Neural progenitor cell (in vitro differentiated cells): ENCODE results near the gene ADGRG2. TPM values are rescaled to one million over a fixed set of nuclear protein-coding genes. Genes with fewer than 3 reads are reported as not detected.

ENCODE experiments used
- DNase-seq: peaks from one replicate; pipeline ENCODE4 v3.0.0-alpha.2; 2016; ENCODE audit warnings: low spot score
- H2AFZ ChIP-seq: fragments of 200-600 bp; sonication (generic); replicated peaks from 2 replicates; pipeline ENCODE4 v1.6.1; 2016; ENCODE audit warnings: antibody characterized with exemption
- H3F3A ChIP-seq: fragments of 200-600 bp; sonication (generic); 2 replicates; pipeline ENCODE4 v1.6.1; 2016; ENCODE audit warnings: antibody characterized with exemption, low read depth
- H3K27ac ChIP-seq: fragments of 200-600 bp; sonication (generic); 2 replicates; pipeline ENCODE4 v1.5.1; 2016; ENCODE audit warnings: mild to moderate bottlenecking
- H3K27me3 ChIP-seq: fragments of 200-600 bp; sonication (generic); 2 replicates; pipeline ENCODE4 v1.6.1; 2016; ENCODE audit warnings: mild to moderate bottlenecking, moderate library complexity
- H3K36me3 ChIP-seq: fragments of 200-600 bp; sonication (generic); 2 replicates; pipeline ENCODE4 v1.5.1; 2016
- H3K4me1 ChIP-seq: fragments of 200-600 bp; sonication (generic); 2 replicates; pipeline ENCODE4 v1.6.1; 2016; ENCODE audit warnings: mixed run types
- H3K4me2 ChIP-seq: fragments of 200-600 bp; sonication (generic); 2 replicates; pipeline ENCODE4 v1.6.1; 2016
- H3K4me3 ChIP-seq: fragments of 200-600 bp; sonication (generic); 2 replicates; pipeline ENCODE4 v1.5.1; 2016
- H3K79me2 ChIP-seq: fragments of 200-600 bp; sonication (generic); 2 replicates; pipeline ENCODE4 v1.6.1; 2016; ENCODE audit warnings: low read depth
- H3K9ac ChIP-seq: fragments of 200-600 bp; sonication (generic); 2 replicates; pipeline ENCODE4 v1.6.1; 2016
- H3K9me3 ChIP-seq: fragments of 200-600 bp; sonication (generic); 2 replicates; pipeline ENCODE4 v1.5.1; 2016; ENCODE audit warnings: low read depth
- H4K20me1 ChIP-seq: fragments of 200-600 bp; sonication (generic); 2 replicates; pipeline ENCODE4 v1.6.1; 2016; ENCODE audit warnings: low read depth
- H3K27ac Mint-ChIP-seq: 3 replicates; pipeline ENCODE4 v1.8.0; 2021; ENCODE audit warnings: mixed read lengths
- H3K27me3 Mint-ChIP-seq: 2 replicates; pipeline ENCODE4 v1.8.0; 2022; ENCODE audit warnings: low read depth, mild to moderate bottlenecking, inconsistent platforms, moderate library complexity, mixed read lengths; ENCODE audit not compliant: insufficient read depth
- H3K36me3 Mint-ChIP-seq: 3 replicates; pipeline ENCODE4 v1.8.0; 2021; ENCODE audit warnings: mixed read lengths
- H3K4me1 Mint-ChIP-seq: 3 replicates; pipeline ENCODE4 v1.8.0; 2021; ENCODE audit warnings: mixed read lengths
- H3K4me3 Mint-ChIP-seq: 3 replicates; pipeline ENCODE4 v1.8.0; 2021; ENCODE audit warnings: mild to moderate bottlenecking, moderate library complexity, mixed read lengths
- H3K9me3 Mint-ChIP-seq: 3 replicates; pipeline ENCODE4 v1.8.0; 2020; ENCODE audit warnings: mixed read lengths
- EZH2 ChIP-seq: fragments of 200-600 bp; sonication (generic); IDR thresholded peaks from 2 replicates; pipeline ENCODE4 v1.6.1; 2017; ENCODE audit warnings: antibody characterized with exemption, mild to moderate bottlenecking, moderate library complexity
- EZH2phosphoT487 ChIP-seq: fragments of 200-600 bp; sonication (generic); IDR thresholded peaks from 2 replicates; pipeline ENCODE4 v1.6.1; 2017; ENCODE audit warnings: antibody characterized with exemption
- total RNA-seq: library from RNA; depleted of rRNA; stranded (reverse); fragments of >200 nt; gene quantifications from 2 replicates; pipeline ENCODE4 v1.2.3, GENCODE V29; 2015; ENCODE audit warnings: low replicate concordance
- TF ChIP-seq, protein P1 (sequence below): fragments of 200-600 bp; sonication (generic); IDR thresholded peaks from 2 replicates; pipeline ENCODE4 v1.5.1; 2017; ENCODE audit warnings: antibody characterized with exemption, mild to moderate bottlenecking

ADGRG2 gene
- total RNA-seq, 1 donor from 2014 or later = 0.80 TPM

DNA sequence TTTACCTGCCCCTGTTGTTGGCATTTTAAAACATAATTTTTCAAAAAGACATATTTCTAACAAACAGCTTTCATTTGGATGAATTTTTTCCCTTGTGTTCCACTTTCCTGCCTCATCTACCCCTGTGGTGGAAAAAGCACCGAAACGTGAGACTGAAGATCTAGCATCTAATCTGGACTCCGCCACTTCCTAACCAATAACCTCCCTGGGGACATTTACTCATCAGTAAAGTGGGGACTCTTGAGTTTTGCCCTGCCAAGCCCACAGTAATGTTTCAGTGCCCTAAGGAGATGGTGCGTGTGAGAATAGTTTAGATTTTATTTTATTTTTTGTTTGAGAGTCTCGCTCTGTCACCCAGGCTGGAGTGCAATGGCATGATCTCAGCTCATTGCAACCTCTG is 56.7 kb downstream of the ADGRG2 start:
- Mint-ChIP-seq H3K4me1 (no peaks in the 10 kb centered on the region), H3K36me3 (no peaks in the 10 kb centered on the region), H3K27me3 (no peaks in the 10 kb centered on the region), H3K27ac (no peak overlapping the region), H3K4me3 (no peak overlapping the region), H3K9me3 (peaks cover 15% of the 10 kb centered on the region)
- Histone ChIP-seq H3K4me2 (no peak overlapping the region), H3K4me1 (no peaks in the 10 kb centered on the region), H4K20me1 (no peaks in the 10 kb centered on the region), H3K79me2 (no peaks in the 10 kb centered on the region), H2AFZ (no peak overlapping the region), H3K27ac (no peak overlapping the region), H3K4me3 (no peak overlapping the region), H3F3A (no peaks in the 10 kb centered on the region), H3K9me3 (no peaks in the 10 kb centered on the region), H3K36me3 (no peaks in the 10 kb centered on the region), H3K9ac (no peak overlapping the region), H3K27me3 (no peaks in the 10 kb centered on the region)
- no peak for TF ChIP-seq EZH2
- no peak for TF ChIP-seq EZH2phosphoT487
- TF ChIP-seq, protein P1, sequence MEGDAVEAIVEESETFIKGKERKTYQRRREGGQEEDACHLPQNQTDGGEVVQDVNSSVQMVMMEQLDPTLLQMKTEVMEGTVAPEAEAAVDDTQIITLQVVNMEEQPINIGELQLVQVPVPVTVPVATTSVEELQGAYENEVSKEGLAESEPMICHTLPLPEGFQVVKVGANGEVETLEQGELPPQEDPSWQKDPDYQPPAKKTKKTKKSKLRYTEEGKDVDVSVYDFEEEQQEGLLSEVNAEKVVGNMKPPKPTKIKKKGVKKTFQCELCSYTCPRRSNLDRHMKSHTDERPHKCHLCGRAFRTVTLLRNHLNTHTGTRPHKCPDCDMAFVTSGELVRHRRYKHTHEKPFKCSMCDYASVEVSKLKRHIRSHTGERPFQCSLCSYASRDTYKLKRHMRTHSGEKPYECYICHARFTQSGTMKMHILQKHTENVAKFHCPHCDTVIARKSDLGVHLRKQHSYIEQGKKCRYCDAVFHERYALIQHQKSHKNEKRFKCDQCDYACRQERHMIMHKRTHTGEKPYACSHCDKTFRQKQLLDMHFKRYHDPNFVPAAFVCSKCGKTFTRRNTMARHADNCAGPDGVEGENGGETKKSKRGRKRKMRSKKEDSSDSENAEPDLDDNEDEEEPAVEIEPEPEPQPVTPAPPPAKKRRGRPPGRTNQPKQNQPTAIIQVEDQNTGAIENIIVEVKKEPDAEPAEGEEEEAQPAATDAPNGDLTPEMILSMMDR = no peak
- DNase-seq = no peak

DNA sequence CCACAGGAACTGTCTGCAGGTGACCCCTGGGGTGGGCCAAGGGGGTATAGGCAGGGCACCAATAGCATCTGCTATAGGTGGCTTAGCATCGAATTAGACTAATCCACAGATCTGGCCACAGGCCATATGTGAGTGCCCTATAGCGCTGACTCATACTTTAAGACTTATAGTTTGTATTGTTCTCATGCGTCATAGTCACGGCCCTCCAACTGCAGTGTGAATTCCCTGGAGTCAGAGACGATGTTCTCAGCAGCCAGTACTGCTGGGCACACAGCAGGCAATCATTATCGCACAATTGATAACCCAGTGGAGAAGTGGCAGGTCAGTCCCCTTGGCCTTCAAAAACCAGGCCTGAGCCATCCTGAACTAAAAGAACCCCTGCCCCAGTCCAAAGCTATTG is 58.1 kb downstream of the ADGRG2 start:
- Histone ChIP-seq H2AFZ (no peak overlapping the region), H3K4me2 (no peak overlapping the region), H3K27ac (no peak overlapping the region), H3F3A (no peaks in the 10 kb centered on the region), H3K4me1 (no peaks in the 10 kb centered on the region), H3K79me2 (no peaks in the 10 kb centered on the region), H3K27me3 (no peaks in the 10 kb centered on the region), H3K9me3 (no peaks in the 10 kb centered on the region), H3K36me3 (no peaks in the 10 kb centered on the region), H3K9ac (no peak overlapping the region), H3K4me3 (no peak overlapping the region), H4K20me1 (no peaks in the 10 kb centered on the region)
- Mint-ChIP-seq H3K36me3 (no peaks in the 10 kb centered on the region), H3K9me3 (peaks cover 15% of the 10 kb centered on the region), H3K4me1 (no peaks in the 10 kb centered on the region), H3K4me3 (no peak overlapping the region), H3K27me3 (no peaks in the 10 kb centered on the region), H3K27ac (no peak overlapping the region)
- TF ChIP-seq EZH2phosphoT487 = no peak
- DNase-seq = no peak

DNA sequence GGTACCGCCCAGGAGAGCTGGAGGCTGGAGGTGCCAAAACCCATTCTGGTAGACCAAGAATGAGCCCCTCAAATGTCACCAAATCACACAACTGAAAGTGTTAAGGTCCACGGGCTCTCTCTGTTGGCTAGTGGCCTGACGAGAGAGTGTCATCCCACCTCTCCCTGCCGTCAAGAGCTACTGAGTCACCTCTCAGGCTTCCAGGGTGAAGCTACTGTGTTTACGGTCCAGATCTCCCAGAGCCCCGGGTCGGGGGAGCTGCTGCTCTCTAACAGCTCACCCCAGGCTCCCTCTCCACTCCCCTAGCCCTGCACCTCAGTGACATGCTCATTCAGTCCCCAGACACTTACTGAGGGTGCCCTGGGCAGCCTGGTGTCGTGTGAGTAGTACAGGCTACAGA is 59.2 kb downstream of the ADGRG2 start:
- TF ChIP-seq EZH2 = no peak
- TF ChIP-seq, protein P1 = no peak
- no peak for TF ChIP-seq EZH2phosphoT487
- Mint-ChIP-seq H3K27ac (no peak overlapping the region), H3K9me3 (peaks cover 15% of the 10 kb centered on the region), H3K4me3 (no peak overlapping the region), H3K36me3 (no peaks in the 10 kb centered on the region), H3K27me3 (no peaks in the 10 kb centered on the region), H3K4me1 (no peaks in the 10 kb centered on the region)
- Histone ChIP-seq H3K4me3 (no peak overlapping the region), H3K36me3 (no peaks in the 10 kb centered on the region), H4K20me1 (no peaks in the 10 kb centered on the region), H3K9me3 (no peaks in the 10 kb centered on the region), H2AFZ (no peak overlapping the region), H3F3A (no peaks in the 10 kb centered on the region), H3K9ac (no peak overlapping the region), H3K79me2 (no peaks in the 10 kb centered on the region), H3K4me1 (no peaks in the 10 kb centered on the region), H3K4me2 (no peak overlapping the region), H3K27ac (no peak overlapping the region), H3K27me3 (no peaks in the 10 kb centered on the region)
- no peak for DNase-seq

DNA sequence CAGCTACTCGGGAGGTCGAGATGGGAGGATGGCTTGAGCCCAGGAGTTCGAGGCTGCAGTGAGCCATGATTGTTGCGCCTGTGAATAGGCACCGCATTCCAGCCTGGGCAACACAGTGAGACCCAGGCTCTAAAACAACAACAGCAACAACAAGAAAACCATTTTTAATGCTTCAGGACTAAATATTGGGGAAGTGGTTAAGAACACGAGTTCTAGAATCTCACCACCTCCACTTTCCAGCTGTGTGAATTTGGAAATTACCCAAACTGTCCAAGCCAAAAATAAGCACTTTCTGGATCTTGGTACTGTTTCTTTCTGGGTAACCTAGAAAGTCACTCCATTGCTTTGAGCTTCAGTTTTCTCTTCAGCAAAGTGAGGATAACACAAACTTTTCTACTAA is 63.2 kb downstream of the ADGRG2 start:
- Mint-ChIP-seq H3K36me3 (no peaks in the 10 kb centered on the region), H3K4me3 (no peak overlapping the region), H3K4me1 (no peaks in the 10 kb centered on the region), H3K9me3 (peaks cover 15% of the 10 kb centered on the region), H3K27me3 (no peaks in the 10 kb centered on the region), H3K27ac (no peak overlapping the region)
- no peak overlapping the region for H3K27ac ChIP-seq
- H2AFZ ChIP-seq = no peak overlapping the region
- TF ChIP-seq EZH2phosphoT487 (no peak), EZH2 (no peak)
- TF ChIP-seq, protein P1 = no peak
- no peaks in the 10 kb centered on the region for H3K9me3 ChIP-seq
- H3K4me2 ChIP-seq = no peak overlapping the region
- no peak for DNase-seq
- H3K4me1 ChIP-seq = no peaks in the 10 kb centered on the region
- H3K4me3 ChIP-seq = no peak overlapping the region
- no peaks in the 10 kb centered on the region for H4K20me1 ChIP-seq
- no peaks in the 10 kb centered on the region for H3K27me3 ChIP-seq
- H3K79me2 ChIP-seq = no peaks in the 10 kb centered on the region
- H3F3A ChIP-seq = no peaks in the 10 kb centered on the region
- no peak overlapping the region for H3K9ac ChIP-seq
- H3K36me3 ChIP-seq = no peaks in the 10 kb centered on the region
